ENCODE data around the gene TTBK1. TPM values are rescaled to one million over a fixed set of nuclear protein-coding genes. Genes with fewer than 3 reads are reported as not detected.

The TTBK1 gene
- total RNA-seq (under 1 TPM in 3 of 4 donors, not detected in 1; under 0.01 to 0.55 (median 0.27) TPM), polyA plus RNA-seq (under 1 TPM; under 0.01 to 0.41 (median 0.23) TPM)

GRCh38 chr6:43242908-43243663 is at the start of gene TTBK1:
TTBK1 (plus strand) TSS chr6:43243481; CDS start chr6:43246661, 3,180 bp downstream.
- 11 to 12% methylated on average over 47 of the region's 47 CpGs for whole genome bisulfite sequencing, 2 donors
- no peaks in the 10 kb centered on the region for H3K36me3 ChIP-seq
- peaks cover 0 to 15% (median 12%) of the 10 kb centered on the region in 4 donors for H3K4me1 ChIP-seq
- TF ChIP-seq POLR2A (IDR thresholded peaks at IDR 0.05) (no peak), EP300 (IDR thresholded peaks at IDR 0.05) (no peak), CTCF (IDR thresholded peaks at IDR 0.05) (no peak), POLR2AphosphoS5 (IDR thresholded peaks at IDR 0.05) (no peak)
- intact Hi-C loops (cut with DNase I): no loop called here
- H3K27me3 ChIP-seq: peaks cover 14 to 64% (median 21%) of the 10 kb centered on the region in 3 donors
- DNase-seq: no peak
- no peaks in the 10 kb centered on the region for H3K9me3 ChIP-seq
- no peak within 1 kb of the TSS for H3K4me3 ChIP-seq
- H3K27ac ChIP-seq: no peak within 1 kb of the TSS

- no peaks in the 10 kb centered on the region for H3K4me1 ChIP-seq
- no peak overlapping the region for H3K4me3 ChIP-seq
- intact Hi-C loops (cut with DNase I): no loop called here
- no peak overlapping the region for H3K27ac ChIP-seq
- TF ChIP-seq EP300 (IDR thresholded peaks at IDR 0.05) (no peak), POLR2A (IDR thresholded peaks at IDR 0.05) (no peak), CTCF (IDR thresholded peaks at IDR 0.05) (no peak), POLR2AphosphoS5 (IDR thresholded peaks at IDR 0.05) (no peak)
- DNase-seq: no peak
- H3K27me3 ChIP-seq: no peaks in the 10 kb centered on the region
- 95 to 96% methylated on average over 5 of the region's 5 CpGs for WGBS, 2 donors
- no peaks in the 10 kb centered on the region for H3K9me3 ChIP-seq
- H3K36me3 ChIP-seq: peaks cover 11 to 91% (median 48%) of the 10 kb centered on the region in 4 donors
Measured at GRCh38 chr6:43193929-43194328, 49.4 kb upstream of the TTBK1 start.

GRCh38 chr6:43196337-43196736 is 46.9 kb upstream of the TTBK1 start:
- H3K9me3 ChIP-seq: no peaks in the 10 kb centered on the region

GRCh38 chr6:43199912-43200311 is 43.4 kb upstream of the TTBK1 start:
- Histone ChIP-seq H3K27ac (no peak overlapping the region), H3K4me1 (no peaks in the 10 kb centered on the region), H3K9me3 (no peaks in the 10 kb centered on the region), H3K4me3 (no peak overlapping the region), H3K36me3 (peaks cover 0 to 83% (median 44%) of the 10 kb centered on the region in 4 donors), H3K27me3 (no peaks in the 10 kb centered on the region)
- intact Hi-C loops (cut with DNase I): no loop called here
- WGBS, 2 donors: 92 to 94% methylated on average over 6 of the region's 6 CpGs
- DNase-seq: peak; percentile 32
- no peak for TF ChIP-seq POLR2A (IDR thresholded peaks at IDR 0.05)
- TF ChIP-seq CTCF (IDR thresholded peaks at IDR 0.05): no peak
- TF ChIP-seq EP300 (IDR thresholded peaks at IDR 0.05): no peak
- no peak for TF ChIP-seq POLR2AphosphoS5 (IDR thresholded peaks at IDR 0.05)

More at GRCh38 chr6:43196337-43196736, 46.9 kb upstream of the TTBK1 start:
- H3K36me3 ChIP-seq: peaks cover 11 to 93% (median 53%) of the 10 kb centered on the region in 4 donors
- intact Hi-C loops (cut with DNase I): no loop called here
- no peaks in the 10 kb centered on the region for H3K4me1 ChIP-seq
- DNase-seq: no peak
- no peak for TF ChIP-seq EP300 (IDR thresholded peaks at IDR 0.05)
- no peak for TF ChIP-seq POLR2A (IDR thresholded peaks at IDR 0.05)
- TF ChIP-seq POLR2AphosphoS5 (IDR thresholded peaks at IDR 0.05): no peak
- no peak for TF ChIP-seq CTCF (IDR thresholded peaks at IDR 0.05)
- H3K27me3 ChIP-seq: no peaks in the 10 kb centered on the region
- WGBS, 2 donors: 91 to 93% methylated on average over 5 of the region's 5 CpGs
- no peak overlapping the region for H3K27ac ChIP-seq
- no peak overlapping the region for H3K4me3 ChIP-seq
